Mucosa of descending colon (tissue), 3 donors: ENCODE measurements around the gene SLC12A6. TPM values are rescaled to one million over a fixed set of nuclear protein-coding genes. Genes with fewer than 3 reads are reported as not detected.
A peak's percentile ranks its signal among the peaks of the same experiment; 100 is the strongest.

ENCODE experiments used
- ATAC-seq: fragments of 200-7000 bp; cut with Tn5 transposase; one replicate; pipeline ENCODE4 v1.9.1; 2020; ENCODE audit warnings: mild to moderate bottlenecking, moderate library complexity
- DNase-seq, 3 donors: peaks; one replicate each; pipeline ENCODE4 v3.0.0-alpha.2; 2020
- H3K36me3 ChIP-seq: fragments of 200-600 bp; one replicate; pipeline ENCODE4 v1.8.0; 2021; ENCODE audit warnings: low read depth, mild to moderate bottlenecking
- H3K4me1 ChIP-seq: fragments of 200-600 bp; one replicate; pipeline ENCODE4 v1.8.0; 2021; ENCODE audit warnings: low read depth, mild to moderate bottlenecking
- H3K4me3 ChIP-seq: fragments of 200-600 bp; one replicate; pipeline ENCODE4 v1.8.0; 2021; ENCODE audit warnings: mild to moderate bottlenecking
- H3K9me3 ChIP-seq: fragments of 200-600 bp; one replicate; pipeline ENCODE4 v1.8.0; 2021; ENCODE audit warnings: mild to moderate bottlenecking
- CTCF ChIP-seq: fragments of 200-600 bp; IDR thresholded peaks from one replicate; pipeline ENCODE4 v1.8.0; 2022; ENCODE audit warnings: antibody characterized with exemption, mild to moderate bottlenecking
- intact Hi-C, 2 donors: fragments of 100-400 bp; cut with DNase I in 1 of 2; cut with micrococcal nuclease in 1 of 2; formaldehyde crosslinking; loops; one replicate each; pipeline versions ENCODE4 v1.11.0 to v1.11.1; 2022; cut with DNase I, micrococcal nuclease
- total RNA-seq, 3 donors: library from RNA; stranded (reverse); fragmentation: NEBNext Ultra II Directional in 2 of 3; extraction: Animal tissue kit (Norgen Biotek cat#: 25700) in 2 of 3; gene quantifications; one replicate each; pipeline versions ENCODE4 v1.2.1 to v1.2.4, GENCODE V29; 2021 to 2023
- donor health status: DM: no; HTN: no; CAD: no; lungs with moderate emphysema.
- donor health status: DM: no; HTN: no; CAD: no.
- donor health status: DM: no; HTN: yes; CAD: no.

The SLC12A6 gene
- total RNA-seq, 3 donors from 2014 or later: 17.7 to 26.2 (median 23.2) TPM

GRCh38 chr15:34318277-34319079 lies 19.1 kb downstream of the SLC12A6 start:
- peaks cover 15% of the 10 kb centered on the region for H3K4me1 ChIP-seq
- no peaks in the 10 kb centered on the region for H3K36me3 ChIP-seq
- no peak for TF ChIP-seq CTCF
- peak overlapping the region; percentile 7 for H3K4me3 ChIP-seq
- no peaks in the 10 kb centered on the region for H3K9me3 ChIP-seq
- ATAC-seq (peak; percentile 100), DNase-seq (peak; percentile 55 to 83 (median 64))
- intact Hi-C loops: no loop called here

GRCh38 chr15:34314491-34315490 lies 22.8 kb downstream of the SLC12A6 start:
- ATAC-seq: no peak
- Histone ChIP-seq H3K9me3 (no peaks in the 10 kb centered on the region), H3K4me3 (no peak overlapping the region), H3K36me3 (no peaks in the 10 kb centered on the region), H3K4me1 (peaks cover 15% of the 10 kb centered on the region)
- DNase-seq: no peak
- TF ChIP-seq CTCF: no peak
- intact Hi-C loops: no loop called here

- DNase-seq (no peak), ATAC-seq (no peak)
- peaks cover 4% of the 10 kb centered on the region for H3K4me1 ChIP-seq
- TF ChIP-seq CTCF: no peak
- intact Hi-C loops: no loop called here
- no peaks in the 10 kb centered on the region for H3K9me3 ChIP-seq
- H3K4me3 ChIP-seq: no peak overlapping the region
- H3K36me3 ChIP-seq: no peaks in the 10 kb centered on the region
Measured at GRCh38 chr15:34311563-34311962, 26.0 kb downstream of the SLC12A6 start.

GRCh38 chr15:34304613-34305012 lies 33.0 kb downstream of the SLC12A6 start:
- Histone ChIP-seq H3K36me3 (no peaks in the 10 kb centered on the region), H3K4me1 (no peaks in the 10 kb centered on the region), H3K9me3 (no peaks in the 10 kb centered on the region), H3K4me3 (no peak overlapping the region)
- TF ChIP-seq CTCF: no peak
- no peak for ATAC-seq
- DNase-seq: no peak
- intact Hi-C loops: no loop called here

GRCh38 chr15:34301058-34301457 lies 36.5 kb downstream of the SLC12A6 start:
- no peak overlapping the region for H3K4me3 ChIP-seq
- no peaks in the 10 kb centered on the region for H3K9me3 ChIP-seq
- H3K4me1 ChIP-seq: no peaks in the 10 kb centered on the region
- intact Hi-C loops: no loop called here
- ATAC-seq (no peak), DNase-seq (no peak)
- H3K36me3 ChIP-seq: no peaks in the 10 kb centered on the region
- no peak for TF ChIP-seq CTCF
